ENCODE results near the gene ZNF322.
"Not testable (repeated sequence)": the region's sequence is repeated elsewhere in the genome, so short reads cannot be mapped to it uniquely, and the experiment has no call there.

The ZNF322 gene

GRCh38 chr6:26659042-26659999 is at the start of gene ZNF322:
TSS of gene ZNF322 (minus strand) at chr6:26659746. CDS start at chr6:26638553, 21,193 bp downstream.
- peak; percentile 87 to 88 for DNase-seq (ENCODE audit: low read depth in 2 of 2)

DNA sequence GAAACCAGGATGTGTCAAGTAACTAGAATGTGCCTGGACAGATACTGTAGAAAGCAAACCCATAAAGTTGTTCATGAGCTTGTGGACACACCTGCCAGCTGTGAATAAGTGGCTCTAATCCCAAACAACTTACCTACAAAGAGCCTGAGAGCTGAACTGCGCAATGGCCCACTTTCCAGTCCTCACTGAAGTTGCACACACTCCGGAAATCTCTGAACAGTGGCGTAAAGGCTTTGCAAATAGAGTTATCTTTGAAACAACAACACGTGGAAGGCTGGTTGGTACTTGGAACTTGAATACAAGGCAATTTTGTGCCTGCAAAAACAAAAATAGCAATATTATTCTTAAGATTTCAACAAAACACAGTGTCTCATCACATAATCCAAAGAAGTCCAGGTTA is 46.2 kb upstream of the ZNF322 start:
- not testable (repeated sequence) for DNase-seq (ENCODE audit: low read depth in 2 of 2)

- DNase-seq (ENCODE audit: low read depth in 2 of 2), result not testable (repeated sequence)
Measured at GRCh38 chr6:26705352-26705751, 45.8 kb upstream of the ZNF322 start.

DNA sequence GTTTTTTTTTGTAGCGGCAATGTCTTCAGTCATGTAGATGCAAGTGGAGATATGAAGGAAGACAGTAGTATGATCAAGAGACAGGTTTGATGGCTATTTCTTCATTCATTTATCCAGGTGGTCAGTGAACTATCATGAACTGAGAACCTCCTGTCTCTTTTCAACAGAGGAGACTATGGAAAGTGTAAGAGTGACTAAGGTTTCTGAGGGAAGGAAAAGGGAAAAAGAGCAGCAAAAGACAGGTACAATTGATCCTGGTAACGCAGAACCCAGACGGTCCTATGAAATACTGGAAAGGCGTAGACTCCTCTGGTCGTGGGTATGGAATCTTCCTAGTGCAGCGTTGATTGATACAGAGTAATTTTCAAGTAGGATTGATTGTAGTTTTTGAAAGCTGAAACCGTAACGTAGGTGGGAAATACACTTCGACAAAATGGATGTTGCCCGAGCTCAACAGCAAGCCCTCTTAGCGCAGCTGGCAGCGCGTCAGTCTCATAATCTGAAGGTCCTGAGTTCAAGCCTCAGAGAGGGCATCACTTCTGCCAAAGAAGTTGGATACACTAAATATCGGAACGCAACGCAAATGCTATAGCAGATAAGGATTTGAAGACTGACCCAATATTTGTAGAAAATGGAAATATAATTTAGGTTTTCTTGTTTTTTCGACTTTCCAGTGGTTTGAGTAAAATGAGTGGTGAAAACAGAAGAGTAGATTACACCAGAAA is 41.6 kb upstream of the ZNF322 start:
- DNase-seq (ENCODE audit: low read depth in 2 of 2), result not testable (repeated sequence)

DNA sequence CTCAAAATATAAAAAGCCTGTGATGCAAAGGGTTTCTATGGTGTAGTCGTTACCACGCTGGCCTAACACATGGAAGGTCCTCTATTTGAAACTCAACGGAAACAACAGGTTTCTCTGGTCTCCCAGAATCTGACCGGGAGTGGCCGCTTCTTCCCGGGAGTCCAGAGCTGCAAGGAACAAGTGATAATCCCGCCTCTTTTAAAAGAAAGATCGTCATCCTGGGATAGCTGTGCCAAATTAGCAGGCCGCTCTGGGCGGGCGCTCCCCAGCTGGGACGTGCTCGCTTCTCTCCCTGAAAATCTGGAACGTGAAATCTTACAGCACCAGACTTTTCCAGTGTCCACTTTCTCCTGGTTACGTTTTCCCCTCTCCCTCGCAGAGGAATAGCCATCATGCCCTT is 38.0 kb upstream of the ZNF322 start:
- DNase-seq (ENCODE audit: low read depth in 2 of 2), result not testable (repeated sequence)

GRCh38 chr6:26689324-26689947 is 29.9 kb upstream of the ZNF322 start:
- not testable (repeated sequence) for DNase-seq (ENCODE audit: low read depth in 2 of 2)

DNA sequence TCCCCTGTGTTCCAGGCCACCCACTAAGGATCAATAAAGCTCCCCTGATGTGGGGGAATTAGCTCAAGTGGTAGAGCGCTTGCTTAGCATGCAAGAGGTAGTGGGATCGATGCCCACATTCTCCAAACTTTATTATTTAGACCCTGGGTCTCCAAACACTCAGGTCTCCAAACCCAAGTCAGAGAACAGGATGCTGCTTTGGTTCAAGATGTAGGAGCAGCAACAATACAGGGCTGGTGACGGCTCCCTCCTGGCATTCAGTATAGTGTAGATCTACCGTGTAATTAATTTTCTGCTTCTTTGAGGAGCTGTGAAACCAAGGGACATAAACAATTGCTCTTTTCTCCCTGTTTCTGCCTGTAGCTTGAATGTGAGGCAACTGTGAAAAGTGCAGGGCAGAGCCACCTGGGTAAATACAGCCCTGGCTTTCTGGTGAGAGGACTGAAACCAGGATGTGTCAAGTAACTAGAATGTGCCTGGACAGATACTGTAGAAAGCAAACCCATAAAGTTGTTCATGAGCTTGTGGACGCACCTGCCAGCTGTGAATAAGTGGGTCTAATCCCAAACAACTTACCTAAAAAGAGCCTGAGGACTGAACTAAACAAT is 23.0 kb upstream of the ZNF322 start:
- not testable (repeated sequence) for DNase-seq (ENCODE audit: low read depth in 2 of 2)

DNA sequence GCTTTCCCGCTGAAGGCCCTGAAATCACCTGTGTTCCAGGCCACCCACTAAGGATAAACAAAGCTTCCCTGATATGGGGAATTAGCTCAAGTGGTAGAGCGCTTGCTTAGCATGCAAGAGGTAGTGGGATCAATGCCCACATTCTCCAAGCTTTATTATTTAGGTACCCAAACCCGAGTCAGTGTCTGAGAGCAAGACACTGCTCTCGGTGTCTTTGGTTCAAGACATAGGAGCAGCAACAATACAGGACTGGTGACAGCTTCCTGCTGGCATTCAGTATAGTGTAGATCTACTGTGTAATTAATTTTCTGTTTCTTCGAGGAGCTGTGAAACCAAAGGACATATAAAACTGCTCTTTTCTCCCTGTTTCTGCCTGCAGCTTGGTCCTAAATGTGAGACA is 13.7 kb upstream of the ZNF322 start:
- not testable (repeated sequence) for DNase-seq (ENCODE audit: low read depth in 2 of 2)

DNA sequence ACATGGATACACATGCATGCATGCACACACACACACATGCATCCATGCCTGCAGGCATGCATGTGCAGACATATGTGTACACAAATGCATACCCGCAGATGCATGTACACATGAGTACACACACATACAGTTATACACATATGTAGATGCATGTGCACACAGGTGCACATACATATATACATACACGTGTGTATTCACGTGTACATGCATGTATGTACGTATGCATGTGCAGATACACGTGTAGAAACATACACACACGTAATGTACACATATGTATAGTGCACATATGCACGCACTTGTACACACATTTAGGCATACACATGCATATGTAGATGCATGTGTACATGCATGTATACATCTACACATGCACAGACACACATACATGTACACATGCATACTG is 11.0 kb upstream of the ZNF322 start:
- not testable (repeated sequence) for DNase-seq (ENCODE audit: low read depth in 2 of 2)

DNA sequence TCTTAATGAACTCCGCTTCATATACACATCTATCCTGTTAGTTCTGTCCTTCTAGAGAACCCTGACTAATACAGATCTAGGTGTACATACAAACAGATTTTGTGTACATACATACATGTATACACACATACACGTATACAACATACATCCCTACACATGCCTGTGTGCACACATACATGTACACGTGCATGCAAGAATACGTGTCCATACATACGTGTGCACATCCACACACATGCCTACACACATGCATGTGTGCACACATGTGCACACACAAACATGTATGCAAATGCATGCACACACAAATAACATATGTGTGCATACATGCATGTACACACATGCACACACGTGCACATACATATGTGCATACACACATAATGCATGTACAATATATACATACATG is 10.5 kb upstream of the ZNF322 start:
- DNase-seq (ENCODE audit: low read depth in 2 of 2), result not testable (repeated sequence)

DNA sequence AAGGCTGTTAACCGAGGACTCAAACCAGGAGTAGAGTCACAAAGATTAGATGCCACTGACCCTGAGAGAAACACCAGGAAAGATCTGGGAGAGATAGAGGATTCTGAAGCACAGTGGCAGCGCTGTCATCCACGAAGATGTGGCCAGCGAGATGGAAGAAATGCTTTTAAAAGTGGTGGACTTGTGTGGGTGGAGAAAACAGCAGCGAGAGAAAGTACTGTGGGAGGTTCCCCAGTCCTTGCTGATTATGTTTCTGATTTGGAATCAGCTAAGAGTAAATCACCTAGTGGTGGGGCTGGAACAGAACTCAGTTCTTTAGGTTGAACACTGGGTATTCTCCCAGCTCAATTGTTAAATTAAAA is 435 bp upstream of the ZNF322 start:
- DNase-seq (ENCODE audit: low read depth in 2 of 2), result no peak

DNA sequence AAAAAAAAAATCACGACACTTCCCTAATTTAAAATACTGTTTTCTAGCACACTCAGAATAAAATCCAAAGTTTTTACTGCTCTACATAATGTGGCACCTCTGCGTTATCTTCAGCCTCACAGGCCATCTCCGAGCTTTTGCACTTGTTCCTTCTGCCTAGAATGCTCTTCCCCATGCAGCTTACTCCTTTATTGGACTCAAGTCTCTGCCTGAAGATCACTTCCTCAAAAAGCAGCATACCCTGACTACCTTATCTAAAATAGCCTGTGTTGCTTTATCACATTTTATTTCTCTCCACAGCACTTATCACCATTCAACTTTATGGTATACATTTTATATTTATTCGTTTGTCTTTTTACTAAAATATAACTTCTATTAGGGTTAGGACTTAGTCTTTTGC is 2.3 kb downstream of the ZNF322 start:
- no peak for DNase-seq (ENCODE audit: low read depth in 2 of 2)

DNA sequence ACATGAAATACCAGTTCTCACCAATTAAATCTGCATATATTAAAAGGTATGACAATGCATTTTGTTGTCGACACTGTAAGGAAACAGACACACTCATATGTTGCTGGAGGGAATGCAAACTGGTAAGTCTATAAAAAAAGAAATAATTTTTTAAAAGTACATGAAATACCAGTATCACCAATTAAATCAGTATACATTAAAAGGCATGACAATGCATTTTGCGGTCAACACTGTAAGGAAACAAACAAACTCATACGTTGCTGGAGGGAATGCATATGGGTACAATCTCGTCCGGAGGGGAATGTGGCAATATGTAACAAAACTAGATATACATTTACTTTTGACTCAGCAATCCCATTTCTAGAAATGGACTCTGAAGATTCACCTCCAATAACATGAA is 6.5 kb downstream of the ZNF322 start:
- no peak for DNase-seq (ENCODE audit: low read depth in 2 of 2)

GRCh38 chr6:26651133-26651781 is 8.3 kb downstream of the ZNF322 start:
- DNase-seq (ENCODE audit: low read depth in 2 of 2), result no peak

DNA sequence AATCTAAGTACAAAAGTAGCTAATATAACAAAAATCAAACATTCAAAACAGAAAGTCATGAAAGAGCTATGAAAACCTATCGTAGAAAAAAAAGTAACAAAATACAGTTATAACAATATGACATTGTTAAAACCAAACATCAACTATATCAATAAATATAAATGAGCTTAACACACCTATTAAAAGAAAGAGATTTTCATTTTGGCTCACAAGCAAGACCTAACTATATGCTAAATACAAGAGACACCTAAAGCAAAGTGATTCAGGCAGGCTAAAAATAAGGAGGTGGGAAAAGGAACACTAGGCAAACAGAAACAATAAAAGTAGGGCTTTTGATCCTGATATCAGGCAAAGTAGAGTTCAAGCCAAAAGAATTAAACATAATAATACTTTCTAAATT is 13.5 kb downstream of the ZNF322 start:
- no peak for DNase-seq (ENCODE audit: low read depth in 2 of 2)

DNA sequence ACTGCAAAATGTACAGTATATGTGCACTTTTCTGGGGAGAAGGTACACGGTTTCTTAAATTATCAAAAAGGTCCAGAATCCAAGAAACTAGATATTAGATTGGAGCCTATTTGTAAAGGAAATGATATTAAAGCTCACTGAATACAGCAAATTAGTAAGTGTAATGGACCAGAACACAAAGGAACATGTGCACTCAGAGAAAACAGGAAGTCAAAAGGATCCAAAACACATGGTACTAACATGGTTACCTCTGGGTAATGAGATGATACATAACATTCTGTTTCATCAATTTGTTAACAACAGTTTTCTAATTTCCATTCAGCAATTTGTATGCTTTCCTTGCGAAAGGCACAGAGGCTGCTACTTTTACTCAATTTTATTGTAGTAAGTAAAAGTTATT is 18.7 kb downstream of the ZNF322 start:
- DNase-seq (ENCODE audit: low read depth in 2 of 2), result no peak

- no peak for DNase-seq (ENCODE audit: low read depth in 2 of 2)
Measured at GRCh38 chr6:26629359-26629758, 30.2 kb downstream of the ZNF322 start.

- no peak for DNase-seq (ENCODE audit: low read depth in 2 of 2)
Measured at GRCh38 chr6:26627843-26628242, 31.7 kb downstream of the ZNF322 start.

GRCh38 chr6:26624557-26624956 is 35.0 kb downstream of the ZNF322 start:
- DNase-seq (ENCODE audit: low read depth in 2 of 2), result no peak

DNA sequence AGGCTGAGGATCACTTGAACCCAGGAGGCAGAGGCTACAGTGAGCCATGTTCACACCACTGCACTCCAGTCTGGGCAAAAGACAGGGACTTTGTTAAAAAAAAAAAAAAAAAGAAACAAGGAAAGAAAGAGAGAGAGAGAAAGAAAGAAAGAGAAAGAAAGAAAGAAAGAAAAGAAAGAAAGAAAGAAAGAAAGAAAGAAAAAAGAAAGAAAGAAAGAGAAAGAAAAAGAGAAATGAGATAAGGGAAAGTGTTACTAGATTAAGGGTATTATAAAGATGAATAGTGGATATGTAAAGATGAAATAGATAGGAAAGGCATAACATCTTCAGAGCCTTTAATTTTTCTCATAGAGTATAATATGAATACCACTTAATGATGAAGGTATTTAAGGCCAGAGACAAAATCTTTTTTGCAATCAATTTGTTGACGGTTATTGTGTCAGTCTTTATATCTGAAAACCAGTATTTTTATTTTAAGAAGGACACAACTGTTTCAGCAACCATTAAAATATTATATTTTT is 36.1 kb downstream of the ZNF322 start:
- DNase-seq (ENCODE audit: low read depth in 2 of 2), result no peak

All from stimulated activated CD8-positive, alpha-beta memory T cell treated with anti-CD3 and anti-CD28 coated beads, Interleukin-2, amount 100 ng/mL, for 48 hours (primary cell).